Thoracic aorta (tissue), 2 donors: ENCODE results near the gene ZFPM1. TPM values are rescaled to one million over a fixed set of nuclear protein-coding genes. Genes with fewer than 3 reads are reported as not detected.

Source experiments
- ATAC-seq: fragments of 150-250 bp; one replicate; pipeline ENCODE4 v1.8.0; 2017; ENCODE audit warnings: low read depth; ENCODE audit not compliant: insufficient number of reproducible peaks, low FRiP score
- DNase-seq: peaks from one replicate; pipeline ENCODE4 v3.0.0-alpha.2; 2020; ENCODE audit warnings: low spot score
- H3K27ac ChIP-seq, 2 donors: fragments of 200-600 bp; sonication (generic); 1 replicate in 1 of 2; 2 replicates in 1 of 2; pipeline ENCODE4 v1.5.1; 2016; ENCODE audit warnings: mild to moderate bottlenecking in 2 of 2, moderate library complexity in 2 of 2
- H3K27me3 ChIP-seq: fragments of 200-600 bp; sonication (generic); replicated peaks from 2 replicates; pipeline ENCODE4 v1.6.0; 2016; ENCODE audit warnings: mild to moderate bottlenecking; ENCODE audit not compliant: insufficient read depth
- H3K36me3 ChIP-seq: fragments of 200-600 bp; sonication (generic); one replicate; pipeline ENCODE4 v1.5.1; 2016
- H3K4me1 ChIP-seq, 2 donors: fragments of 200-600 bp; sonication (generic); 1 replicate in 1 of 2; 2 replicates in 1 of 2; pipeline versions ENCODE4 v1.5.1 to v1.6.0; 2016; ENCODE audit warnings: low read depth in 2 of 2, mild to moderate bottlenecking in 1 of 2; ENCODE audit not compliant: control insufficient read depth in 1 of 2
- H3K4me3 ChIP-seq: fragments of 200-600 bp; sonication (generic); 2 replicates; pipeline ENCODE4 v1.5.1; 2016; ENCODE audit warnings: mild to moderate bottlenecking
- H3K9me3 ChIP-seq: fragments of 200-600 bp; sonication (generic); 2 replicates; pipeline ENCODE4 v1.5.1; 2016
- CTCF ChIP-seq: fragments of 200-600 bp; sonication (generic); IDR thresholded peaks from one replicate; pipeline ENCODE4 v1.5.1; 2019; ENCODE audit warnings: antibody characterized with exemption
- total RNA-seq, 2 donors: library from RNA; depleted of rRNA; stranded (reverse); fragments of >200 nt; gene quantifications; one replicate each; pipeline versions ENCODE4 v1.1.0 to v1.2.3, GENCODE V29; 2016

ZFPM1 gene
- total RNA-seq, 2 donors from 2014 or later = 1.8 to 2.5 TPM

GRCh38 chr16:88434746-88435145, 18.3 kb upstream of the ZFPM1 start:
- DNase-seq (no peak), ATAC-seq (no peak)
- Histone ChIP-seq H3K9me3 (no peaks in the 10 kb centered on the region), H3K27me3 (no peaks in the 10 kb centered on the region), H3K4me1 (peaks cover 0 to 9% of the 10 kb centered on the region in 2 donors), H3K27ac (no peak overlapping the region), H3K36me3 (no peaks in the 10 kb centered on the region), H3K4me3 (no peak overlapping the region)
- no peak for TF ChIP-seq CTCF

- no peaks in the 10 kb centered on the region for H3K36me3 ChIP-seq
- H3K27me3 ChIP-seq = no peaks in the 10 kb centered on the region
- ATAC-seq (no peak), DNase-seq (no peak)
- H3K4me3 ChIP-seq = no peak overlapping the region
- H3K9me3 ChIP-seq = no peaks in the 10 kb centered on the region
- TF ChIP-seq CTCF = no peak
- peaks cover 0 to 2% of the 10 kb centered on the region in 2 donors for H3K4me1 ChIP-seq
- H3K27ac ChIP-seq = no peak overlapping the region
Observed at GRCh38 chr16:88435437-88436355, 17.4 kb upstream of the ZFPM1 start.

GRCh38 chr16:88436796-88437195, 16.3 kb upstream of the ZFPM1 start:
- ATAC-seq = no peak
- Histone ChIP-seq H3K27ac (no peak overlapping the region), H3K4me3 (no peak overlapping the region), H3K4me1 (no peaks in the 10 kb centered on the region), H3K36me3 (no peaks in the 10 kb centered on the region), H3K9me3 (no peaks in the 10 kb centered on the region), H3K27me3 (no peaks in the 10 kb centered on the region)
- DNase-seq = no peak
- TF ChIP-seq CTCF = no peak

DNA sequence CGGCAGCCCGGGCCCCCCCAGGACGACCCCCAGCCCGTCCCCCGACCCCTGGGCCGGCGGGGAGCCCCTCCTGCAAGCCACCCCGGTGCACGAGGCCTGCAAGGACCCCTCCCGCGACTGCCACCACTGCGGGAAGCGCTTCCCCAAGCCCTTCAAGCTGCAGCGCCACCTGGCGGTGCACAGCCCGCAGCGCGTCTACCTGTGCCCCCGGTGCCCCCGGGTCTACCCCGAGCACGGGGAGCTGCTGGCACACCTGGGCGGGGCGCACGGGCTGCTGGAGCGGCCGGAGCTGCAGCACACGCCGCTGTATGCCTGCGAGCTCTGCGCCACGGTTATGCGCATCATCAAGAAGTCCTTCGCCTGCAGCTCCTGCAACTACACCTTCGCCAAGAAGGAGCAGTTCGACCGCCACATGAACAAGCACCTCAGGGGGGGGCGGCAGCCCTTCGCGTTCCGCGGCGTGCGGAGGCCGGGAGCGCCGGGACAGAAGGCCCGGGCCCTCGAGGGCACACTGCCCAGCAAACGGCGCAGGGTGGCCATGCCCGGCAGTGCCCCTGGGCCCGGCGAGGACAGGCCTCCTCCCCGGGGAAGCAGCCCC, 15.6 kb upstream of the ZFPM1 start:
- H3K27me3 ChIP-seq = no peaks in the 10 kb centered on the region
- peak; percentile 95 for TF ChIP-seq CTCF
- no peaks in the 10 kb centered on the region for H3K4me1 ChIP-seq
- H3K36me3 ChIP-seq = no peaks in the 10 kb centered on the region
- no peaks in the 10 kb centered on the region for H3K9me3 ChIP-seq
- no peak overlapping the region for H3K4me3 ChIP-seq
- DNase-seq (no peak), ATAC-seq (no peak)
- H3K27ac ChIP-seq = no peak overlapping the region

GRCh38 chr16:88438084-88438870, 14.8 kb upstream of the ZFPM1 start:
- Histone ChIP-seq H3K4me3 (no peak overlapping the region), H3K27me3 (no peaks in the 10 kb centered on the region), H3K9me3 (no peaks in the 10 kb centered on the region), H3K36me3 (no peaks in the 10 kb centered on the region), H3K27ac (no peak overlapping the region), H3K4me1 (peaks cover 0 to 7% of the 10 kb centered on the region in 2 donors)
- DNase-seq (no peak), ATAC-seq (no peak)
- no peak for TF ChIP-seq CTCF
